ENCODE measurements around the gene TRPM7.
"Not testable (repeated sequence)": the region's sequence is repeated elsewhere in the genome, so short reads cannot be mapped to it uniquely, and the experiment has no call there.

DNA sequence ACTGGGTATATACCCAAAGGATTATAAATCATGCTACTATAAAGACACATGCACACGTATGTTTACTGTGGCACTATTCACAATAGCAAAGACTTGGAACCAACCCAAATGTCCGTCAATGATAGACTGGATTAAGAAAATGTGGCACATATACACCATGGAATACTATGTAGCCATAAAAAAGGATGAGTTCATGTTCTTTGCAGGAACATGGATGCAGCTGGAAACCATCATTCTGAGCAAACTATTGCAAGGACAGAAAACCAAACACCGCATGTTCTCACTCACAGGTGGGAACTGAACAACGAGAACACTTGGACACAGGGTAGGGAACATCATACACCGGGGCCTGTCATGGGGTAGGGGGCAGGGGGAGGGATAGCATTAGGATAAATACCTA, 84.6 kb downstream of the TRPM7 start:
- TF ChIP-seq, protein P1, sequence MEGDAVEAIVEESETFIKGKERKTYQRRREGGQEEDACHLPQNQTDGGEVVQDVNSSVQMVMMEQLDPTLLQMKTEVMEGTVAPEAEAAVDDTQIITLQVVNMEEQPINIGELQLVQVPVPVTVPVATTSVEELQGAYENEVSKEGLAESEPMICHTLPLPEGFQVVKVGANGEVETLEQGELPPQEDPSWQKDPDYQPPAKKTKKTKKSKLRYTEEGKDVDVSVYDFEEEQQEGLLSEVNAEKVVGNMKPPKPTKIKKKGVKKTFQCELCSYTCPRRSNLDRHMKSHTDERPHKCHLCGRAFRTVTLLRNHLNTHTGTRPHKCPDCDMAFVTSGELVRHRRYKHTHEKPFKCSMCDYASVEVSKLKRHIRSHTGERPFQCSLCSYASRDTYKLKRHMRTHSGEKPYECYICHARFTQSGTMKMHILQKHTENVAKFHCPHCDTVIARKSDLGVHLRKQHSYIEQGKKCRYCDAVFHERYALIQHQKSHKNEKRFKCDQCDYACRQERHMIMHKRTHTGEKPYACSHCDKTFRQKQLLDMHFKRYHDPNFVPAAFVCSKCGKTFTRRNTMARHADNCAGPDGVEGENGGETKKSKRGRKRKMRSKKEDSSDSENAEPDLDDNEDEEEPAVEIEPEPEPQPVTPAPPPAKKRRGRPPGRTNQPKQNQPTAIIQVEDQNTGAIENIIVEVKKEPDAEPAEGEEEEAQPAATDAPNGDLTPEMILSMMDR (IDR thresholded peaks at IDR 0.05) = not testable (repeated sequence)
- TF ChIP-seq POLR2AphosphoS5 (IDR thresholded peaks at IDR 0.05; ENCODE audit: insufficient read depth in 1 of 2, low read depth in 1 of 2); POLR2A (IDR thresholded peaks at IDR 0.05): not testable (repeated sequence)
